ENCODE measurements around the gene MTRF1L.
"Not testable (repeated sequence)": the region's sequence is repeated elsewhere in the genome, so short reads cannot be mapped to it uniquely, and the experiment has no call there.

GRCh38 chr6:152985300-152985699 is 17.2 kb downstream of the MTRF1L start:
- not testable (repeated sequence) for TF ChIP-seq EZH2phosphoT487 (IDR thresholded peaks at IDR 0.05; ENCODE audit: low read depth, severe bottlenecking, unreplicated experiment); CTCF (IDR thresholded peaks at IDR 0.05; ENCODE audit: poor library complexity); EZH2 (IDR thresholded peaks at IDR 0.05; ENCODE audit: borderline replicate concordance)
